ENCODE data around the gene GNGT2.
"Not testable (repeated sequence)": the region's sequence is repeated elsewhere in the genome, so short reads cannot be mapped to it uniquely, and the experiment has no call there.

GNGT2 gene

DNA sequence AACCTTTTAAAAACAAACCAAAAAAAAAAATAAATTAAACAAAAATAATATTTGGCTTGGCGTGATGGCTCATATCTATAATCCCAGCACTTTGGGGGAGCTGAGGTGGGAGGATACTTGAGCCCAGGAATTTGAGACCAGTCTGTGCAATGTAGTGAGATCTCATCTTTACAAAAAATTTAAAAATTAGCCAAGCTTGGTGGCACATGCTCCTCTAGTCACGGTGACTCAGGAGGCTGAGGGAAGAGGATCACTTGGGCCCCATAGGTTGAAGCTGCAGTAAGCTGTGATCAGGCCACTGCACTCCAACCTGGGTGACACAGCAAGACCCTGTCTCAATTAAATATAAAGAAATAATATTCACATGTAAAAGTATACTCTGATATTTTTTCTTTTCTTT lies 12.2 kb downstream of the GNGT2 start:
- H3K4me3 ChIP-seq (ENCODE audit: low read length): no peak overlapping the region
- no peak overlapping the region for H3K9ac ChIP-seq (ENCODE audit: low read length)
- no peak overlapping the region for H3K27ac ChIP-seq (ENCODE audit: low read length)
- no peaks in the 10 kb centered on the region for H3K27me3 ChIP-seq (ENCODE audit: control insufficient read depth, insufficient read depth, low read length)
- H3K9me3 ChIP-seq (ENCODE audit: control insufficient read depth, low read depth, low read length): no peaks in the 10 kb centered on the region
- H3K4me1 ChIP-seq (ENCODE audit: control insufficient read depth, low read depth, low read length): peaks cover 6% of the 10 kb centered on the region
- H3K36me3 ChIP-seq (ENCODE audit: control insufficient read depth, low read depth, low read length): no peaks in the 10 kb centered on the region

GRCh38 chr17:49197346-49197998 lies 12.9 kb downstream of the GNGT2 start:
- no peak overlapping the region for H3K9ac ChIP-seq (ENCODE audit: low read length)
- H3K4me3 ChIP-seq (ENCODE audit: low read length): no peak overlapping the region
- H3K27me3 ChIP-seq (ENCODE audit: control insufficient read depth, insufficient read depth, low read length): no peaks in the 10 kb centered on the region
- H3K27ac ChIP-seq (ENCODE audit: low read length): no peak overlapping the region
- no peaks in the 10 kb centered on the region for H3K9me3 ChIP-seq (ENCODE audit: control insufficient read depth, low read depth, low read length)
- H3K36me3 ChIP-seq (ENCODE audit: control insufficient read depth, low read depth, low read length): no peaks in the 10 kb centered on the region
- H3K4me1 ChIP-seq (ENCODE audit: control insufficient read depth, low read depth, low read length): peaks cover 6% of the 10 kb centered on the region

GRCh38 chr17:49196520-49196919 lies 13.9 kb downstream of the GNGT2 start:
- H3K27ac ChIP-seq (ENCODE audit: low read length): no peak overlapping the region
- H3K4me1 ChIP-seq (ENCODE audit: control insufficient read depth, low read depth, low read length): peaks cover 6% of the 10 kb centered on the region
- H3K9ac ChIP-seq (ENCODE audit: low read length): no peak overlapping the region
- no peaks in the 10 kb centered on the region for H3K27me3 ChIP-seq (ENCODE audit: control insufficient read depth, insufficient read depth, low read length)
- H3K4me3 ChIP-seq (ENCODE audit: low read length): no peak overlapping the region
- H3K36me3 ChIP-seq (ENCODE audit: control insufficient read depth, low read depth, low read length): no peaks in the 10 kb centered on the region
- H3K9me3 ChIP-seq (ENCODE audit: control insufficient read depth, low read depth, low read length): no peaks in the 10 kb centered on the region

DNA sequence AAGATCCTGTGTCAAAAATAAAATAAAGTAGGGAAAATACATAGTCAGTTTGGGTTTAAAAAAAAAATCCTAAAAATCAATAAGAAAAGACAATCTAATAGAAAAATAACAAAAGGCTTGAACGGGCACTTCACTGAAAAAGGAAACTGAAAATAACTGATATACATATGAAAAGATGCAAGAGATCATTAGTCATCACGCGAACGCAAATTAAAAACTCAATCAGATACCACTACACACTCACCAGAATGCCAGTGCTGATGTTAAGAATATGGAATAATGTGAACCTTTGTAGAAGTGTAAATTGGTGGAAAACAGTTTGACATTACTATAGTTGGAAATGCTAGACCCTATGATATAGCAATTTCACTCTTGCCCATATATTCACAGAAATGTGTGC lies 14.6 kb downstream of the GNGT2 start:
- no peak overlapping the region for H3K4me3 ChIP-seq (ENCODE audit: low read length)
- no peaks in the 10 kb centered on the region for H3K27me3 ChIP-seq (ENCODE audit: control insufficient read depth, insufficient read depth, low read length)
- H3K9ac ChIP-seq (ENCODE audit: low read length): no peak overlapping the region
- peaks cover 6% of the 10 kb centered on the region for H3K4me1 ChIP-seq (ENCODE audit: control insufficient read depth, low read depth, low read length)
- H3K9me3 ChIP-seq (ENCODE audit: control insufficient read depth, low read depth, low read length): no peaks in the 10 kb centered on the region
- no peaks in the 10 kb centered on the region for H3K36me3 ChIP-seq (ENCODE audit: control insufficient read depth, low read depth, low read length)
- H3K27ac ChIP-seq (ENCODE audit: low read length): no peak overlapping the region

DNA sequence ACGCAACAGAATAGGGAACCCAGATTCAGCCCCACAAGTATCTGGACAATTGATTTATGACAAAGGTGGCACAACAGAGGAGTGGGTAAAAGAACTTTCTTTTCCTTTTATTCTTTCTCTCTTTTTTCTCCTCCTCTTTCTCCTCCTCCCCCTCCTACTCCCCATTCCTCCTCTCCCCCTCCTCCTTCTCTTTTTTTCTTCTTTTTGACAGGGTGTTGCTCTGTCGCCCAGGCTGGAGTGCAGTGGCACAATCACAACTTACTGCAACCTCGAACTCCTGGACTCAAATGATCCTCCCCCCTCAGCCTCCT lies 16.1 kb downstream of the GNGT2 start:
- no peaks in the 10 kb centered on the region for H3K9me3 ChIP-seq (ENCODE audit: control insufficient read depth, low read depth, low read length)
- no peak overlapping the region for H3K9ac ChIP-seq (ENCODE audit: low read length)
- H3K27me3 ChIP-seq (ENCODE audit: control insufficient read depth, insufficient read depth, low read length): no peaks in the 10 kb centered on the region
- H3K36me3 ChIP-seq (ENCODE audit: control insufficient read depth, low read depth, low read length): no peaks in the 10 kb centered on the region
- H3K4me3 ChIP-seq (ENCODE audit: low read length): peak overlapping the region; percentile 97
- H3K27ac ChIP-seq (ENCODE audit: low read length): no peak overlapping the region
- peaks cover 6% of the 10 kb centered on the region for H3K4me1 ChIP-seq (ENCODE audit: control insufficient read depth, low read depth, low read length)

DNA sequence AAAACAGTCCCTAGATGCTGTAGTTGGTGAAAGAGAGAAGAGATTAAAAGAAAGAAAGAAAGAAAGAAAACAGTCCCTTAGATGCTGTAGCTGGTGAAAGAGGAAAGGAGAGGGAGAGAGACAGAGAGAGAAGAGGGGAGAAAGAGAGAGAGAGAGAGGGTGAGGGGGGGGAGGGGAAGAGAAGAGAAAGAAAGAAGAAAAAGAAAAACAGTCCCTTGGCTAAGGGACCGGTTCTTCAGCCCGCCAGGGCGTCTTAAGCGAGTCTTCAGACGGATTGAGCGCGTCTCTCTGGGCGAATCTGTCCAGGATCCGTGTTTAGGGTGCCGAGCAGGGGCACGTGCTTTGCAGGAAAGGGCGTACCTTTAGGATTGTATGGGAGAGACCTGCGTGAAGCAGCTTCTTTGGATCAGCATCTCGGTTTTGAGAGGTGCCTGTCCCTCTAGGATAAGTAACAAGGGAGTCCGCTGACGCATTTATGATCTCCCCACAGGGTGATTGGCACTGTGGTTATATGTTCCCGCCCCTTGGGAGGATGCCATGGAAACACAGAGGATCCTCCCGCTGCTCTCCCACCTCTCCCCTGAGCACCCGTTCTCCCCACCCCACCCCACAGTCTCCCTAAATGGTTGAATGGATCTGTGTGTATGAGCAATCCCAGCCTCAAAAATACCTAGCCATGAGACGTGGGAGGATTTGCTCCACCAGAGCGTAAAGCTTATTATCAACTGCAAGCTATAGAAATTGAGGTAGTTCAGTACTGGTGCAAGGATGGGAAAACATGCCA lies 16.7 kb downstream of the GNGT2 start:
- Histone ChIP-seq H3K27ac (ENCODE audit: low read length) (no peak overlapping the region), H3K27me3 (ENCODE audit: control insufficient read depth, insufficient read depth, low read length) (no peaks in the 10 kb centered on the region), H3K9me3 (ENCODE audit: control insufficient read depth, low read depth, low read length) (no peaks in the 10 kb centered on the region), H3K4me1 (ENCODE audit: control insufficient read depth, low read depth, low read length) (peaks cover 6% of the 10 kb centered on the region), H3K4me3 (ENCODE audit: low read length) (peak overlapping the region; percentile 97), H3K9ac (ENCODE audit: low read length) (peak overlapping the region; percentile 91), H3K36me3 (ENCODE audit: control insufficient read depth, low read depth, low read length) (no peaks in the 10 kb centered on the region)

DNA sequence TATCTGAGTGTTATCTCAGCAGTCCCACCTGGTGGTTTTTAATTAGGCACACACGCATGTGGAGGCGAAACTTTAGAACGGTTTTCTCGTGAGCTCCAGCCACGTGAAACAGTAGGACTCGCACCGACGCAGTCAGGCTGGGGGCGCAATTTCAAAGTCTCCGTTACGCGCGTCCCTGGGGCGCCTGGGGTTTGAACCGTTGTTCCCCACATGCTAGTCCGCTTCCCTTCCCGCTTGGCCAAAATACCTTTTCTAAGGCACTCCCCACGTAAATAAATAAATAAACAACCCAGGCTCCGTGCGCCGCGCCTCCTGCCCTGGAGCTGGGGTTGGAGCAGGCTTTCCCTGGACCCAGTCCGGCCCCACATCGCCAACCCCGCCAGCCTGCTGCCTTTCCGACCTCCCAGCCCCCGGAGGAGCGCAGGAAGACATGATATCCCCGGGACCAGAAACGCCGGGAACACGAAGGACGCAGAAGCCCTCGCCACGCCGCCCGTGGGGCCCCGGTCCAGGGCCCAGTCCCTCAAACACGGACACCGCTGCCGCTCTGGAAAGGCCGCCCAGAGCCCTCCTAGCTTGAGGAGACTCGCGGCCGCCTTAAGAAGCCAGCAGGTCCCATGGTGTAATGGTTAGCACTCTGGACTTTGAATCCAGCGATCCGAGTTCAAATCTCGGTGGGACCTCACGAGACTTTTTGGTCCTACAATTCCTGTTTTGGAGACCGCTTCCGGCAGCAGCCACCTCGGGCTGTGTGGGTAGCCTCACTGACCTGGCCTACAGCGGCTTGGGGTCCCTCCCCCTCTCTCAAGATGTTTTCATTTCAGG lies 18.2 kb downstream of the GNGT2 start:
- Histone ChIP-seq H3K27ac (ENCODE audit: low read length) (peak overlapping the region; percentile 62), H3K9ac (ENCODE audit: low read length) (peak overlapping the region; percentile 91), H3K4me1 (ENCODE audit: control insufficient read depth, low read depth, low read length) (peaks cover 6% of the 10 kb centered on the region), H3K9me3 (ENCODE audit: control insufficient read depth, low read depth, low read length) (no peaks in the 10 kb centered on the region), H3K27me3 (ENCODE audit: control insufficient read depth, insufficient read depth, low read length) (no peaks in the 10 kb centered on the region), H3K36me3 (ENCODE audit: control insufficient read depth, low read depth, low read length) (no peaks in the 10 kb centered on the region), H3K4me3 (ENCODE audit: low read length) (peak overlapping the region; percentile 97)

DNA sequence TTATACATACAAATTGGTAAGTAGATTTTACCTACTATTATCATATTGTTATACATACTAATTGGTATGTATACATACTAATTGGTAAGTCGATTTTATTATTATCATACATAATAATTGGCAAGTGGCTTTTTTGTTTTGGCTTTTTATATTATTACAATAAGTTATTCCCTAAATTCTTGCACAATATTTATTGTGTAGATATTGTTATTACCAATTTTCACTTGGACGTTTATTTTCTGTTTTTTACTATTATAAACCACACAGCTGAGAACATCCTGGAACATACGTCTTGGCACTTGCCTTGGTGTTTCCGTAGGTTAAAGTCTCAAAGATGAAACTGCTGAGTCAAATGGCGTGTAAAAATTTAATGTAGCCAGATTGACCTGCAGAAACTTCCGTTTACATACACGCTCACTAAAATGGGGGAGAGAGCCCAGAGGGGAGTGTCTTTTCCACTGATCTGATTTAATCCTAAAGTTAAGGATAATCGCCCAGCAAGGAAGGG lies 18.9 kb downstream of the GNGT2 start:
- Histone ChIP-seq H3K9ac (ENCODE audit: low read length) (peak overlapping the region; percentile 91), H3K27ac (ENCODE audit: low read length) (peak overlapping the region; percentile 62), H3K27me3 (ENCODE audit: control insufficient read depth, insufficient read depth, low read length) (no peaks in the 10 kb centered on the region), H3K36me3 (ENCODE audit: control insufficient read depth, low read depth, low read length) (no peaks in the 10 kb centered on the region), H3K4me3 (ENCODE audit: low read length) (peak overlapping the region; percentile 97), H3K4me1 (ENCODE audit: control insufficient read depth, low read depth, low read length) (peaks cover 6% of the 10 kb centered on the region), H3K9me3 (ENCODE audit: control insufficient read depth, low read depth, low read length) (no peaks in the 10 kb centered on the region)

GRCh38 chr17:49190932-49191331 lies 19.4 kb downstream of the GNGT2 start:
- H3K4me1 ChIP-seq (ENCODE audit: control insufficient read depth, low read depth, low read length): peaks cover 6% of the 10 kb centered on the region
- H3K27ac ChIP-seq (ENCODE audit: low read length): no peak overlapping the region
- no peak overlapping the region for H3K4me3 ChIP-seq (ENCODE audit: low read length)
- no peaks in the 10 kb centered on the region for H3K36me3 ChIP-seq (ENCODE audit: control insufficient read depth, low read depth, low read length)
- no peaks in the 10 kb centered on the region for H3K9me3 ChIP-seq (ENCODE audit: control insufficient read depth, low read depth, low read length)
- no peaks in the 10 kb centered on the region for H3K27me3 ChIP-seq (ENCODE audit: control insufficient read depth, insufficient read depth, low read length)
- no peak overlapping the region for H3K9ac ChIP-seq (ENCODE audit: low read length)

GRCh38 chr17:49187301-49187700 lies 23.1 kb downstream of the GNGT2 start:
- H3K27me3 ChIP-seq (ENCODE audit: control insufficient read depth, insufficient read depth, low read length): no peaks in the 10 kb centered on the region
- H3K27ac ChIP-seq (ENCODE audit: low read length): no peak overlapping the region
- H3K9me3 ChIP-seq (ENCODE audit: control insufficient read depth, low read depth, low read length): no peaks in the 10 kb centered on the region
- no peaks in the 10 kb centered on the region for H3K4me1 ChIP-seq (ENCODE audit: control insufficient read depth, low read depth, low read length)
- no peak overlapping the region for H3K4me3 ChIP-seq (ENCODE audit: low read length)
- no peak overlapping the region for H3K9ac ChIP-seq (ENCODE audit: low read length)
- H3K36me3 ChIP-seq (ENCODE audit: control insufficient read depth, low read depth, low read length): no peaks in the 10 kb centered on the region

GRCh38 chr17:49185381-49185780 lies 25.0 kb downstream of the GNGT2 start:
- not testable (repeated sequence) for H3K27ac ChIP-seq (ENCODE audit: low read length); H3K9ac ChIP-seq (ENCODE audit: low read length); H3K27me3 ChIP-seq (ENCODE audit: control insufficient read depth, insufficient read depth, low read length); H3K4me1 ChIP-seq (ENCODE audit: control insufficient read depth, low read depth, low read length); H3K4me3 ChIP-seq (ENCODE audit: low read length); H3K9me3 ChIP-seq (ENCODE audit: control insufficient read depth, low read depth, low read length); H3K36me3 ChIP-seq (ENCODE audit: control insufficient read depth, low read depth, low read length)
